Myocyte (in vitro differentiated cells): ENCODE results near the gene SAMD15. TPM values are rescaled to one million over a fixed set of nuclear protein-coding genes. Genes with fewer than 3 reads are reported as not detected.
A peak's percentile ranks its signal among the peaks of the same experiment; 100 is the strongest.
"Not testable (repeated sequence)": the region's sequence is repeated elsewhere in the genome, so short reads cannot be mapped to it uniquely, and the experiment has no call there.

ENCODE experiments used
- DNase-seq: peaks from one replicate; pipeline ENCODE4 v3.0.0-alpha.2; 2012; ENCODE audit warnings: low read depth
- total RNA-seq: library from RNA; depleted of rRNA; stranded (reverse); fragments of >200 nt; gene quantifications from 2 replicates; pipeline ENCODE4 v1.2.3, GENCODE V29; 2014

Gene SAMD15
- total RNA-seq, 1 donor from 2014 or later: 1.7 TPM

DNA sequence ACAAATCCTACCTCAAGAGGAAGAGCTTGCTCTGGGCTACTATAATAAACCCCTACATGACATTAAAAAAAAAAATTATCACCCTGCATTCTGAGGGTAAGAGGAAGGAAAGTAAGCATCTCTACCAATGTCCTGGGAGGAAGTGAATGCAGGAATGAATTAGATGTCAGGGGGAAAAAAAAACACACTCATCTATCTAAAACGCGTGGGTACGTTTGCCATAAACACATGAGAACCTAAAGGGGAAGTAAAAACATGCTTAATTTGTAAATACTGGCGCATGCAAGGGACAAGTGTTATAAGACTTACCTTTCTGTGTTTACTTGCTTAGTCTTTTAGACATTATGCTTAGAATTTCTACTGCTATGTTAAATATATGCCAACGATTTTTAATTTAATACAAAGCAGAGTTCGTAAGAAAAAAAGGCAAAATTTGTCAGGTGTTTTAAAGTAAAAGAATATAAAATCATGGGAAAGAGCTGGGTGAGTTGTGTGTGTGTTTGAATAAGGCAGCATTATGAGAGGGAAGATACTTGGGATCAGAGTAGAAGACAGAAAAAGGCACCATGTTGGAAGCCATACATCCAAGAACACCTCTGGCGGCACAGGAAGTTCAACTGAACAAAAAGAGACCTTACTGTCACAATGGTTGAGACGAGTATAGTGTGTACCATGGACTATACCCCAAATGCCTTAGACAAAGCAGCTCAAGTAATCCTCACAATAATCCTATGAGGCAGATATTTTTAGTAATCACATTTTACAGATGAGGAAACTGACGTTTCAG lies 1.8 kb upstream of the SAMD15 start:
- no peak for DNase-seq

DNA sequence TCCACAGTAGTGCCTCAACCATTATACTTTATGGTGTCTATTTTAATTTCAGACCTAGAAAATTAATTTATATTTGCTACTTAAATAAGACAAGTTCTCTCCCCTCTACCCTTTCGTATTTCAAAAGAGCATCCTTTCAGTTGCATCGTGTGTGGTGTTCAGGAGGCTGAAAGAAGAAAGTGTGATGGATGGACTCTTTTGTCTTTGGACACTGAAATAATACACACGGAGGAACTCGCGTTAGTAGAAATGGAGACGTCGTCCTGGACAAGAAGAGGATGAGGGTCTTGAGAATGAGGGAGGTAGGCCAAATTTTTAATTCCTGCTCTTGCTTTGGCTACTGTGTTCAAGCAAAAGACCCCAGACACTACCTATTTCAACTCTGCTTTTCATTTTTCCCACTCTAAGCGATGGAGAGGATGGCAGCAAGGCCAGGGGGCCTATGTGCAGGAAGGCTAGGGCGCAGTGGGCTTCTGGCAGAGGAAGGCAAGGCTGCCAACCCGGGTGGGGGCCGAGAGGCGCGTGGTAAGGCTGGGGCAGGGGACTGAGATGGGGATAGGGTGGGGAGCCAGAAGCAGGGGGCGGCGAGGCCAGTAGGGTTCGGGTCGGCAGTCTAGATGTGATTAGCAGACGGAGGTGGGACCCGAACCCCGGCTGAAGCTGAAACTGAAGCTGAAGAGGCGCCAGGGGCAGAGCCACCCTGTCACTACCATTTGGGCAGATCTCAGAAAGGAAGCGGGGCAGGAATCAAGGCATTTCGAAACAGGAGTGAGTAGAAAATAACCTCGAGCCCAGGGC lies 1.0 kb upstream of the SAMD15 start:
- peak; percentile 26 for DNase-seq

- no peak for DNase-seq
Measured at GRCh38 chr14:77377502-77377844, 294 bp downstream of the SAMD15 start.

GRCh38 chr14:77378701-77379100 lies 1.5 kb downstream of the SAMD15 start:
- DNase-seq: no peak

DNA sequence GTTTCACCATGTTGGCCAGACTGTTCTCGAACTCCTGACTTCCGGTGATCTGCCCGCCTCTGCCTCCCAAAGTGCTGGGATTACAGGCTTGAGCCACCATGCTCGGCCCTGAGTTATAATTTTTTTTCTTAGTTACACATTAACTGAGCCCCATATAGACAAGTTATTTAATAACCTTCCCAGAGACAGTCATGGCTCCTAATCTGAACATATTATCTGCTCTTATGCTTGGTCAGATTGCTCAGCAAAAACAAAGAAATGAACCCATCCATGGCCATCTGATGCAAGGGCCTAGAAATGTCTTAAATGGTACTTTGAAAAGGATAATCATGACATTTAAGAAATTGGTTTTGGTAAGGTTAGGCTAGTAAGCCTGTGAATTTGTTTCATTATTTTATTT lies 13.0 kb downstream of the SAMD15 start:
- no peak for DNase-seq

DNA sequence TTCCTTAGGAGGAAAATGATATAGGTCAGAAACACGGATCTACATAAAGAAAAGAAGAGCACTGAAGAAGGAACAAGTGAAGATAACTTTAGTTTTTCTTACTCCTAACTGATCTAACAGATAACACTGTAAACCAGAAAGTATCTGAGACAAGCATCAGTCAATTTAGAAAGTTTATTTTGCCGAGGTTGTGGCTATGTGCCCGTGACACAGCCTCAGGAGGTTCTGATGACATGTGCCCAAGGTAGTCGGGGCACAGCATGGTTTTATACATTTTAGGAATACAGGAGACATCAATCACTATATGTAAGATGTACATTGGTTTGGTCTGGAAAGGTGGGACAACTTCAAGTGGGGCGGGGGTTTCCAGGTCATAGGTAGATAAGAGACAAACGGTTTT lies 23.0 kb downstream of the SAMD15 start:
- no peak for DNase-seq

GRCh38 chr14:77403768-77404167 lies 26.6 kb downstream of the SAMD15 start:
- DNase-seq: no peak

GRCh38 chr14:77406086-77406485 lies 28.9 kb downstream of the SAMD15 start:
- peak; percentile 10 for DNase-seq

GRCh38 chr14:77406718-77407117 lies 29.5 kb downstream of the SAMD15 start:
- no peak for DNase-seq

GRCh38 chr14:77407158-77407557 lies 30.0 kb downstream of the SAMD15 start:
- DNase-seq: no peak

- peak; percentile 3 for DNase-seq
Measured at GRCh38 chr14:77409131-77409533, 32.0 kb downstream of the SAMD15 start.

- DNase-seq: not testable (repeated sequence)
Measured at GRCh38 chr14:77415403-77416030, 38.3 kb downstream of the SAMD15 start.

GRCh38 chr14:77416098-77416497 lies 38.9 kb downstream of the SAMD15 start:
- DNase-seq: not testable (repeated sequence)

DNA sequence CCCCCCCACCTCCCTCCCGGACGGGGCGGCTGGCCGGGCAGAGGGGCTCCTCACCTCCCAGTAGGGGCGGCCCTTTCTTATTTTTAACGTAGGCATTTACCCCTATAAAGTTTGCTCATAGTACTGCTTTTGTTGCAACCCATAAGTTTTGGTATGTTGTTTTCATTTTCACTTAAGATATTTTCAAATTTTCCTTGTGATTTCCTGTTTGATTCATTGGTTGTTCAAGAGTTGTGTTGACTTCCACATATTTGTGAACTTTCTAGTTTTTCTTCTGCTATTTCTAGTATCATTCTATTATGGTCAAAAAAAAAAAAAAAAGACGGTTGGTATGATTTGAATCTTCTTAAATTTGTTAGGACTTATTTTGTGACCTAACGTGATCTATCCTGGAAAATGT lies 39.7 kb downstream of the SAMD15 start:
- no peak for DNase-seq

DNA sequence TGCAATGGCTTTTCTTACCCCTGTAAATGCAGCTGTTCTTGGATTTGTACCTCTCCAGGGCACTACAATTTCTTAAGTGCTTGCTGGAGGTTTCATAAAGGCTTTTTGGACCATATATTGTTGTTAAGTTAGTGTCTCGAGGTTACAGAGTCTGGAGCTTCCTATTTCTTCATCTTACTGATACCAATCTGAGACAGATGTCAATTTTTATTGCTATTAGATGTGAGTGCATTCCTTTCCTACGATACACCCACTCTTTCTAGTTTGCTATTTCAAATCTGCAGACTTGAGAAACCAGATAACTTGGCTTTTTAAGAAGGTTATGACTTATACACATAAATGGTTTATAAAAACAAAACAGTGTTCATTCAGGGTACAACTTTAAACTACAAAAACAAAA lies 44.0 kb downstream of the SAMD15 start:
- no peak for DNase-seq

DNA sequence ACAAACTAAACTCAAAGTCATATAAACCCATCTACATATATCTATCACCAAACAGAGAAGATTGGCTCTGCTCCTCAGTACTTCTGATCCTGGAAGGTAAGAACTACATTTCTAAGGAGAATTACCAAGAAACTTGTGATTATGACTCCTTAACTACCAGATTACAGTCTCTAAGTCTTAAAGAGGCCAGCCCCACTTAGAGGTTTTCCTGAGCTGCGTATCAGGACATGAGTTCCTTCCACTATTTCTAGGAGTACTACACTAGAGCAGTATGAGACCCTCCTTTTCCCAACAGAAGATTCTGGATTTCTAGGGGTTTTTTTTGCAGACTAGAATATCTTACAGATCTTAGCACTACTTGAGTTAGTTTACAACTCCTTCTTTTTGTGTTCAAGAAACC lies 46.2 kb downstream of the SAMD15 start, which contains the start of gene NOXRED1:
Gene NOXRED1, minus strand, starts transcription at position 101 of the 400 bp plus-strand sequence. CDS start 634 bp downstream, outside the sequence.
- DNase-seq: no peak

DNA sequence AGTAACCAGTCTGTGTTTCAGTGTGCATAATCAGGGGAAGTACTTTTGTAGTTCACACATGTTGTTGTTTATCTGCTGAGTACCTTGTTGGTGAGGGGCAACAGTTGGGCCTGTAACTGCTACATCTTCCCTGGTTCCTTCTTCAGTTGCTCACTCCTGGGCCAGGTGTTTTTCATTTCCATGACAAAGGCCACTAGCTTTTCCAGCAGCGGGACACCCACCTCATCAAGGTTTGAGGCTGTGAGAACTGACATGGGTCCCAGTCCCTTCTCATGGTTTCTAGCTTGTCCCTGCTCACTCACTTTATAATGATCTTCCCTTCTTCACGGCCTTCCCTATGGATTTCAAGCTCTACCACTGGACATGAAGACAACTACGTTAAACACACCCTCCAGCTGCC lies 47.7 kb downstream of the SAMD15 start:
- DNase-seq: no peak

DNA sequence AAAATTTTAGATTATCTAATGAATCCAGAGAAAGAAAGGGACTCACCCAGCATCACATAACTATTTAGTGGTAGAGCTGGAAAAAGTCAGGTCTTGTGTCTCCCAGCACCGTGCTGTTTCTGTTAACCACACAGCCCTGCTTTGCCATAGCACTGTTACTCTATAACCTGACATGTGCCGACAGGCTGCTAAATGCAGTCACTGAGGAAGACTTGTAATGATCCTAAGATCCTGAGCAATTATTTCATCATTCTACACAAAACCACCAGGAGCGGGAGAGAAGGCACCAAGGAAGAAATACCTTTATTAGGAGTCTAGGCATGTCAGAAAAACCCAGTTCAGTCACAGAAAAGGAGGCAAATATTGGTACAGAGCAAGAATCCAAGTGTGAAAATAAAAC lies 49.2 kb downstream of the SAMD15 start:
- no peak for DNase-seq

- no peak for DNase-seq
Measured at GRCh38 chr14:77436042-77436441, 58.9 kb downstream of the SAMD15 start.

GRCh38 chr14:77438596-77438995 lies 61.4 kb downstream of the SAMD15 start:
- no peak for DNase-seq

DNA sequence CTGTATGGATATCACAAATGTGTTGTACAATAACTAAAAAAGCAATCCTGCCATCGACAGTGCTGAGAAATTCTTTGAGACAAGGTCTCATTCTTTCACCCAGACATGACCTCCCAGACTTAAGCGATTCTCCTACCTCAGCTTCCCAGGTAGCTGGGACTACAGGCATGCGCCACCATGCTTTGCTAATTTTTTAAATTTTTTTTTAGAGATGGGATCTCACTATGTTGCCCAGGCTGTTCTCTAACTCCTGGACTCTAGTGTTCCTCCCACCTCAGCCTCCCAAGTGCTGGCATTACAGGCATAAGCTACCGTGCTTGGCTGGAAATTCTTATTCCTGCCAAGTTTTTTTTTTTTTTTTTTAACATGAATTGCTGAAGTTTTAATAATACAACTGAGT lies 62.7 kb downstream of the SAMD15 start:
- no peak for DNase-seq
